Neutrophil (primary cell): ENCODE data around the gene ASIC3.
A peak's percentile ranks its signal among the peaks of the same experiment; 100 is the strongest.
"Not testable (repeated sequence)": the region's sequence is repeated elsewhere in the genome, so short reads cannot be mapped to it uniquely, and the experiment has no call there.

Source experiments
- H3K27ac ChIP-seq: fragments of 200-600 bp; sonication (generic); 2 replicates; pipeline ENCODE4 v1.5.1; 2016; ENCODE audit warnings: mild to moderate bottlenecking, moderate library complexity
- H3K27me3 ChIP-seq: fragments of 200-600 bp; sonication (generic); 2 replicates; pipeline ENCODE4 v1.6.0; 2016; ENCODE audit warnings: mild to moderate bottlenecking
- H3K36me3 ChIP-seq: fragments of 200-600 bp; sonication (generic); 2 replicates; pipeline ENCODE4 v1.5.1; 2017
- H3K4me1 ChIP-seq, 2 experiments: fragments of 200-600 bp in 1 of 2; sonication (generic) in 1 of 2; 1 replicate in 1 of 2; 2 replicates in 1 of 2; pipeline versions ENCODE4 v1.5.1 to v1.6.1; 2013 to 2016; ENCODE audit warnings: low read depth in 1 of 2, low read length in 1 of 2, mild to moderate bottlenecking in 1 of 2, moderate library complexity in 1 of 2; ENCODE audit not compliant: control insufficient read depth in 1 of 2, insufficient read depth in 1 of 2
- H3K4me3 ChIP-seq, 2 experiments: fragments of 200-600 bp in 1 of 2; sonication (generic) in 1 of 2; 1 replicate in 1 of 2; 2 replicates in 1 of 2; pipeline ENCODE4 v1.5.1; 2013 to 2016; ENCODE audit warnings: low read depth in 1 of 2, low read length in 1 of 2, mild to moderate bottlenecking in 1 of 2, moderate library complexity in 1 of 2
- H3K9me3 ChIP-seq: fragments of 200-600 bp; sonication (generic); 2 replicates; pipeline ENCODE4 v1.5.1; 2016
- CTCF ChIP-seq: fragments of 200-600 bp; sonication (generic); IDR thresholded peaks from 2 replicates; pipeline ENCODE4 v1.5.1; 2016; ENCODE audit warnings: antibody characterized with exemption

The ASIC3 gene

GRCh38 chr7:151025924-151026671 is 22.2 kb upstream of the ASIC3 start:
- H3K27ac ChIP-seq, result no peak overlapping the region
- TF ChIP-seq CTCF, result no peak

GRCh38 chr7:151026771-151027727 is 21.3 kb upstream of the ASIC3 start:
- H3K27ac ChIP-seq, result peak overlapping the region; percentile 79
- peak overlapping the region; percentile 91 to 96 for H3K4me3 ChIP-seq
- not testable (repeated sequence) for H3K9me3 ChIP-seq, H3K36me3 ChIP-seq
- peaks cover 39% of the 10 kb centered on the region for H3K27me3 ChIP-seq
- H3K4me1 ChIP-seq, result peaks cover 17 to 20% of the 10 kb centered on the region in 2 experiments

More at GRCh38 chr7:151025924-151026671, 22.2 kb upstream of the ASIC3 start:
- peaks cover 49% of the 10 kb centered on the region for H3K27me3 ChIP-seq
- H3K9me3 ChIP-seq, result no peaks in the 10 kb centered on the region
- peaks cover 17% of the 10 kb centered on the region in 2 experiments for H3K4me1 ChIP-seq
- H3K36me3 ChIP-seq, result no peaks in the 10 kb centered on the region
- H3K4me3 ChIP-seq, result no peak overlapping the region

- peaks cover 32% of the 10 kb centered on the region for H3K27me3 ChIP-seq
- peak overlapping the region; percentile 79 for H3K27ac ChIP-seq
- peak overlapping the region; percentile 91 to 96 for H3K4me3 ChIP-seq
- peaks cover 17 to 20% of the 10 kb centered on the region in 2 experiments for H3K4me1 ChIP-seq
- H3K36me3 ChIP-seq, H3K9me3 ChIP-seq: not testable (repeated sequence)
Observed at GRCh38 chr7:151027728-151028130, 20.6 kb upstream of the ASIC3 start.

- Histone ChIP-seq H3K4me3 (peak within 1 kb of the TSS; percentile 91 to 96), H3K36me3 (peaks cover 3% of the 10 kb centered on the region), H3K27ac (peak within 1 kb of the TSS; percentile 79), H3K27me3 (peaks cover 26% of the 10 kb centered on the region), H3K9me3 (no peaks in the 10 kb centered on the region), H3K4me1 (peaks cover 17 to 20% of the 10 kb centered on the region in 2 experiments)
- peak; percentile 59 for TF ChIP-seq CTCF
Observed at GRCh38 chr7:151028131-151028947, 20.0 kb upstream of the ASIC3 start, which contains the start of gene ABCB8. Gene ABCB8, plus strand, starts transcription at chr7:151028450. Its CDS starts 66 bp downstream, at chr7:151028516.

GRCh38 chr7:151028948-151029501 is 19.3 kb upstream of the ASIC3 start:
- H3K27ac ChIP-seq, result peak overlapping the region; percentile 79
- H3K4me1 ChIP-seq, result peaks cover 17 to 20% of the 10 kb centered on the region in 2 experiments
- TF ChIP-seq CTCF, result no peak
- peaks cover 4% of the 10 kb centered on the region for H3K36me3 ChIP-seq
- peaks cover 19% of the 10 kb centered on the region for H3K27me3 ChIP-seq
- no peaks in the 10 kb centered on the region for H3K9me3 ChIP-seq
- H3K4me3 ChIP-seq, result peak overlapping the region; percentile 91 to 96

- H3K9me3 ChIP-seq, result no peaks in the 10 kb centered on the region
- no peak overlapping the region for H3K4me3 ChIP-seq
- H3K27ac ChIP-seq, result no peak overlapping the region
- H3K36me3 ChIP-seq, result peaks cover 23% of the 10 kb centered on the region
- TF ChIP-seq CTCF, result no peak
- H3K27me3 ChIP-seq, result peaks cover 14% of the 10 kb centered on the region
- peaks cover 17 to 20% of the 10 kb centered on the region in 2 experiments for H3K4me1 ChIP-seq
Observed at GRCh38 chr7:151031011-151031410, 17.3 kb upstream of the ASIC3 start.
